ENCODE data around the gene KAZN. TPM values are rescaled to one million over a fixed set of nuclear protein-coding genes. Genes with fewer than 3 reads are reported as not detected.
"Not testable (repeated sequence)": the region's sequence is repeated elsewhere in the genome, so short reads cannot be mapped to it uniquely, and the experiment has no call there.

KAZN gene
- total RNA-seq, 1 experiment from 2014 or later: 3.4 TPM

GRCh38 chr1:15117671-15118325, 519.3 kb downstream of the KAZN start:
- no peaks in the 10 kb centered on the region for H3K9me3 ChIP-seq
- no peaks in the 10 kb centered on the region for H3K27me3 ChIP-seq
- H3K36me3 ChIP-seq: no peaks in the 10 kb centered on the region
- no peak overlapping the region for H3K4me3 ChIP-seq
- DNase-seq: no peak

- no peak for DNase-seq
- Histone ChIP-seq H3K36me3 (no peaks in the 10 kb centered on the region), H3K4me3 (no peak overlapping the region), H3K27me3 (no peaks in the 10 kb centered on the region), H3K9me3 (no peaks in the 10 kb centered on the region)
Observed at GRCh38 chr1:15118579-15118978, 520.1 kb downstream of the KAZN start.

GRCh38 chr1:15120251-15120945, 521.9 kb downstream of the KAZN start:
- no peaks in the 10 kb centered on the region for H3K9me3 ChIP-seq

GRCh38 chr1:15122331-15122730, 523.8 kb downstream of the KAZN start:
- no peaks in the 10 kb centered on the region for H3K9me3 ChIP-seq
- DNase-seq: no peak
- no peaks in the 10 kb centered on the region for H3K27me3 ChIP-seq

More at GRCh38 chr1:15120251-15120945, 521.9 kb downstream of the KAZN start:
- no peaks in the 10 kb centered on the region for H3K36me3 ChIP-seq
- no peak for DNase-seq
- H3K27me3 ChIP-seq: no peaks in the 10 kb centered on the region
- no peak overlapping the region for H3K4me3 ChIP-seq

GRCh38 chr1:15123270-15123669, 524.8 kb downstream of the KAZN start:
- no peak for DNase-seq
- Histone ChIP-seq H3K27me3 (no peaks in the 10 kb centered on the region), H3K4me3 (no peak overlapping the region), H3K36me3 (no peaks in the 10 kb centered on the region), H3K9me3 (no peaks in the 10 kb centered on the region)

More at GRCh38 chr1:15122331-15122730, 523.8 kb downstream of the KAZN start:
- H3K36me3 ChIP-seq: no peaks in the 10 kb centered on the region
- H3K4me3 ChIP-seq: no peak overlapping the region

GRCh38 chr1:15123925-15124324, 525.4 kb downstream of the KAZN start:
- H3K27me3 ChIP-seq: no peaks in the 10 kb centered on the region
- no peak overlapping the region for H3K4me3 ChIP-seq
- no peak for DNase-seq
- no peaks in the 10 kb centered on the region for H3K36me3 ChIP-seq
- no peaks in the 10 kb centered on the region for H3K9me3 ChIP-seq

- H3K27me3 ChIP-seq: no peaks in the 10 kb centered on the region
- DNase-seq: no peak
- no peaks in the 10 kb centered on the region; the same call in 1 of the 2 replicates for H3K9me3 ChIP-seq
- no peaks in the 10 kb centered on the region for H3K36me3 ChIP-seq
- no peak overlapping the region for H3K4me3 ChIP-seq
Observed at GRCh38 chr1:15124362-15125100, 526.0 kb downstream of the KAZN start.

GRCh38 chr1:15125101-15125745, 526.7 kb downstream of the KAZN start:
- no peaks in the 10 kb centered on the region for H3K27me3 ChIP-seq
- H3K4me3 ChIP-seq: no peak overlapping the region
- H3K36me3 ChIP-seq: no peaks in the 10 kb centered on the region
- H3K9me3 ChIP-seq: no peaks in the 10 kb centered on the region; the same call in 1 of the 2 replicates
- no peak for DNase-seq

- Histone ChIP-seq H3K27me3 (no peaks in the 10 kb centered on the region; the same call in 1 of the 2 replicates), H3K4me3 (no peak overlapping the region), H3K9me3 (no peaks in the 10 kb centered on the region; the same call in 1 of the 2 replicates), H3K36me3 (no peaks in the 10 kb centered on the region)
- DNase-seq: no peak
Observed at GRCh38 chr1:15128077-15128476, 529.6 kb downstream of the KAZN start.

GRCh38 chr1:15128520-15129313, 530.2 kb downstream of the KAZN start:
- Histone ChIP-seq H3K36me3 (no peaks in the 10 kb centered on the region), H3K27me3 (no peaks in the 10 kb centered on the region; the same call in 1 of the 2 replicates), H3K4me3 (no peak overlapping the region), H3K9me3 (no peaks in the 10 kb centered on the region; the same call in 1 of the 2 replicates)
- DNase-seq: peak; percentile 47

- no peaks in the 10 kb centered on the region for H3K36me3 ChIP-seq
- no peaks in the 10 kb centered on the region; the same call in 1 of the 2 replicates for H3K9me3 ChIP-seq
- H3K27me3 ChIP-seq: no peaks in the 10 kb centered on the region; the same call in 1 of the 2 replicates
- no peak overlapping the region for H3K4me3 ChIP-seq
- DNase-seq: no peak
Observed at GRCh38 chr1:15129944-15130343, 531.5 kb downstream of the KAZN start.

GRCh38 chr1:15130607-15131006, 532.1 kb downstream of the KAZN start:
- H3K4me3 ChIP-seq: no peak overlapping the region
- H3K9me3 ChIP-seq: no peaks in the 10 kb centered on the region; the same call in 1 of the 2 replicates
- H3K27me3 ChIP-seq: no peaks in the 10 kb centered on the region; the same call in 1 of the 2 replicates
- no peaks in the 10 kb centered on the region for H3K36me3 ChIP-seq
- no peak for DNase-seq

GRCh38 chr1:15132965-15133364, 534.5 kb downstream of the KAZN start:
- no peaks in the 10 kb centered on the region; the same call in 1 of the 2 replicates for H3K27me3 ChIP-seq
- no peaks in the 10 kb centered on the region; the same call in 1 of the 2 replicates for H3K9me3 ChIP-seq
- H3K4me3 ChIP-seq: no peak overlapping the region
- H3K36me3 ChIP-seq: no peaks in the 10 kb centered on the region
- DNase-seq: no peak

- Histone ChIP-seq H3K9me3 (no peaks in the 10 kb centered on the region; the same call in 1 of the 2 replicates), H3K36me3 (no peaks in the 10 kb centered on the region), H3K4me3 (no peak overlapping the region), H3K27me3 (no peaks in the 10 kb centered on the region; the same call in 1 of the 2 replicates)
- DNase-seq: no peak
Observed at GRCh38 chr1:15134285-15134684, 535.8 kb downstream of the KAZN start.

GRCh38 chr1:15135604-15136003, 537.1 kb downstream of the KAZN start:
- not testable (repeated sequence) for DNase-seq, H3K27me3 ChIP-seq, H3K9me3 ChIP-seq, H3K4me3 ChIP-seq, H3K36me3 ChIP-seq

GRCh38 chr1:15137809-15138208, 539.3 kb downstream of the KAZN start:
- no peak overlapping the region for H3K4me3 ChIP-seq
- H3K36me3 ChIP-seq: no peaks in the 10 kb centered on the region
- no peaks in the 10 kb centered on the region for H3K27me3 ChIP-seq
- H3K9me3 ChIP-seq: peaks cover 4% of the 10 kb centered on the region; the same call in 1 of the 2 replicates
- no peak for DNase-seq
